Myocyte (in vitro differentiated cells): Measurements from ENCODE around the gene PID1. TPM values are rescaled to one million over a fixed set of nuclear protein-coding genes. Genes with fewer than 3 reads are reported as not detected.
"Not testable (repeated sequence)": the region's sequence is repeated elsewhere in the genome, so short reads cannot be mapped to it uniquely, and the experiment has no call there.

Experiments used
- DNase-seq: peaks from one replicate; pipeline ENCODE4 v3.0.0-alpha.2; 2012; ENCODE audit warnings: low read depth
- total RNA-seq: library from RNA; depleted of rRNA; stranded (reverse); fragments of >200 nt; gene quantifications from 2 replicates; pipeline ENCODE4 v1.2.3, GENCODE V29; 2014

Gene PID1
- total RNA-seq, 1 donor from 2014 or later: 9.0 TPM

- no peak for DNase-seq
These were observed 52.7 kb downstream of the PID1 start for GRCh38 chr2:229218329-229218921.

DNA sequence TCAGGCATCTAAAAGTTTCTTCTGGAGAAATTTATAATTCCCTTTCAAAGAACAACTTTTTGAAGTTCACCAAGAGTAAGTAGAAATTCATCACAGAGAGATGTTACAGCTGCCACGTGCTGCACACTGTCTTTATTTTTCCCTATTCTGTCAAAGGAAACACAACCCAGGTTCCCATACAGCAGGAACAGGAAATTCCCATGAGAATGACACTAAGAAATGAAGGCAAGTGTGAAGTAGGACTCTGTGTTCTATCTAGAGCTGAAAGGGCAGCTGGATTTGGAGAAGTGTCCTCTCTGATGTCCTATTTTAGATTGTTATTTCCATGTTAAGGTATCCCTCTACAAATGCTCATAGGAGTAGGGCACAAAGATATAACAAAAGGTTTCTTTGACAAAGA is 58.8 kb downstream of the PID1 start:
- no peak for DNase-seq

DNA sequence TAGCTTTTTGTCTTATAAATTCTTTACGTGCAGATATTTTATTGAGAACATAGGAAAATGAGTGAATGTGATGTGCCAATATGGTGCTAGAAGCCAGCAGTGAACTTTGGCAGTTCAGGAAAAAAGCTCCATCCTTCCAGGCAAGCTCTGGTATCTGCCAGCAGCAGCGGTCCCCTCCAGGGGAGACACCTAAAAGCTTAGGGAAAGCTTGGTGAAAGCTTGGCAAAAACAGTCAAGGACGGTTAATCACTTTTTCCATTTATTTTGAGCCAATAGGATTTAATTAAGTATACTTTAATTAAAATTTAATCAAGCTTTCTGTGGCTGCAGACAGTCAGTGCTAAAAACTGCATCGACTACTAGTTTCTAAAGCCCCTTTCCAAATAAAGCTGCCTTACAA is 60.4 kb downstream of the PID1 start:
- no peak for DNase-seq

DNA sequence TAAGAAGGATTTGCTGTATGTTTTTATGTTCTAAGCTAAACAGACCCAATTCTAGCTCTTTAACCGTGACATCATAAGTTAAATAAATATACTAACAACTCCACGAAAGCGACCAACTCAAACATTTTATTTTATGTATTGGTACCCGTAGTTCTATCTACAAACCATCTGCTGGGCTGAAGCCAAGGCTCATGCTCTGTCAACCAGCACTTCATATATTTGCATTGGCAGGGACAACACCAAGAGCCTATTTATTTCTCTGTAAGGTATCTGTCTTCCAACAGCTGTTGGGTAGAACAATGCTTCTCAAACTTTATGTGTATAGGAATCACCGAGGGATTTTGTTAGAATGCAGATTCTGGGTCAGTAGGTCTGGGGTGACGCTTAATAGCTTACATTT is 64.5 kb downstream of the PID1 start:
- no peak for DNase-seq

DNA sequence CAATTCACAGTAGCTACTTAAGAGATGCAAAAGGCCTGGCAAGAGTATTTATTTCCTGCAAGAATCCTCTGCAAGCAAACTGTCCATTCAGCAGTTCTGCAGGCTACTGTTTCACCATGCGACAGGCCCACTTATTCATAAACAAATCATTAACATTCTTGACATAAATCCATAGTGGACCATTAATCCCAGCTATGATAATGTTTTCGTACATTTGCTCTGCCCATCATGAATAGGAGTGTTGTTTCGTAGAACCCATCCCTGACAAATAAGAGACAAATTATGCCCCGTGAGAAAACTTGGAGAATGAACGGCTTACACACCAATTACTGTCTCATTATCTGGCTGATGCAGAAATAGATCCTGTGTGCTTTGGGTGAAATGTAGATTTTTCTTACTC is 65.4 kb downstream of the PID1 start:
- no peak for DNase-seq

- DNase-seq: no peak
These were observed 68.4 kb downstream of the PID1 start for GRCh38 chr2:229202646-229203045.

DNA sequence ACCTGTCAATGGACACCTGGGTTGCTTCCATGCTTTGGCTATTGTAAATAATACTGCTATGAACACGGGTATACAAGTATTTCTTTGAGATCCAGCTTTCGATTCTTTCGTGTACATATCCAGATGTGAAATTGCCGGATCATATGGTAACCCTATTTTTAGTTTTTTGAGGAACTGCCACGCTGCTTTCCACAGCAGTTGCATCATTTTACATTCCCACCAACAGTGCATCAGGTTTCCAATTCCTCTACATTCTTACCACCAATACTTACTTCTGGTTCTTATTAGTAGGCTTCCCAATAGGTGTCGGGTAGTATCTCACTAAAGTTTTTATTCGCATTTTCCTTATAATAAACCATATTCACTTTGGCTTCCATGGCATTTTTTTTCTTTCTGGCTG is 69.6 kb downstream of the PID1 start:
- no peak for DNase-seq

GRCh38 chr2:229199267-229199666 is 71.8 kb downstream of the PID1 start:
- no peak for DNase-seq

DNA sequence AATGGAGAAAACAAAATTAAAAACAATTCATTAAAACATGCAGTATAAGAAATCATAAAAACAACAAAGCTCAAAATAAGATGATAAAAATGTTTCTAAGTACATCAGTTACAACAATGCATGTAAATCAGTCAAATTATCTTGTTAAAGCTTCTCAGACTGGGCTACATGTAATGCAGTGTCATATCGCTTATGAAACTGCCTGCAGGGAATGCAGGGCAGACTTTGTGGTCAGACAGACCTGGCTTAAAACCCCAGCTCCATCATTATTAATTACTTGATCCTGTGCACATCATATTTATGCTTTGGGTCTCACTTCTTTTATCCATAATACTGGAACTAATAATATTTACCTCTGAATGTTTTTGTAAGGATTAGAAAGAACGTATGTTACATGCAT is 74.6 kb downstream of the PID1 start:
- DNase-seq: no peak

DNA sequence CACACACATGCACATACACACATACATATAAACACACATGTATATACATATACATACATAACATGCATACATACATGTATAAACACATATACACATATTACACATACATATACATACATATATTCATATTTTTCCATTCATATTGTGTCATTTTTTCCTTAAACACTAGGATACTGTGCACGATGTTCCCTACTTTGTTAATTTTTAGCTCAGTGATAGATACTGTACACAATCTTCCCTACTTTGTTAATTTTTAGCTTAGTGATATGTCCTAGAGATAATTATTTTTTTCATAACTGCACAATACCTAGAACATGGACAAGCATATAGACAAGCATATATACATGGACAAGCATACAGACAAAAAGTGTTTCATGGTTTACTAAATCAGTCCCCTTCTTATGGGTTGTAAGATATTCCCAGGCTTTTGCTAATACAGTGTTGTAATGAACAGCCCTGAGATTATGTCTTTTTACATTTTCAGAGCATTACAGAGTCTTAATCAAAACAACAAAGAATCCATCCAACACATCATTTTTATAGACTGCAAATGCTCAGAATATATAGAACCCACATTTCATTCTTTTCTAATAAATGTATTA is 75.6 kb downstream of the PID1 start:
- no peak for DNase-seq

- no peak for DNase-seq
These were observed 77.8 kb downstream of the PID1 start for GRCh38 chr2:229193281-229193680.

DNA sequence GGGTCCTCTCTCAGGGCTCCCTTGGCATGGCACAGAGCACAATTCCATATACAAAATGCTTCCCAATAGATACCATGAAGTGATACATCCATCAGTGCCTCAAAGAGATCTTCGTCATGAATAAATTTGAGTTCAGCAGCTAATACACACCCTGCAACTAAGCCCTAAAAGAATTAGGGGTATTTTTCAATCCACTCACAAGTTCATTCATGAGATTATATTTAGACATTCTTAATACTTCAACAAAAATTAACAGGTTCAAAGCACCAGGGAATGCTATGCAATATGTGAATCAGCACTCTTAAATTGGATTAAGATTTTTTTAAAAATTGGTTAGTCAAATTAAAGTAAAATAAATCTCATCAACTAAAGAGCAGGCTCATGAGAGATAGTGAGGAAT is 79.7 kb downstream of the PID1 start:
- no peak for DNase-seq

GRCh38 chr2:229187123-229187522 is 84.0 kb downstream of the PID1 start:
- not testable (repeated sequence) for DNase-seq

DNA sequence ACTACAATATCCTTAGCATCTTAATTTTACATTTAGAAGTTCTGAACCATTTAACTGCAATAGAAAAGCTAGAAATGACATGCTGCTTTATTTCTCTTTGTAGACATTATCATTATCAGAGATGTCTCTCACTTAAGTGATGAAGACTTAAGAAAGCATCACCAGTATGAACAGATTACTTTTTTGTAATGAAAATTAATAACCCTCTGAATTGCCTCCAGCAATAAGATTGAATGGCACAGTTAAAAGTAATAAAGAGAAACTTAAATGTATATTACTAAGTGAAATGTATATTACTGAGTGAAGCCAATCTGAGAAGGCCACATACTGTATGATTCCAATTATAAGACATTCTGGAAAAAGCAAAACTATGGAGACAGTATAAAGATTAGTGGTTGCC is 89.4 kb downstream of the PID1 start:
- DNase-seq: no peak

DNA sequence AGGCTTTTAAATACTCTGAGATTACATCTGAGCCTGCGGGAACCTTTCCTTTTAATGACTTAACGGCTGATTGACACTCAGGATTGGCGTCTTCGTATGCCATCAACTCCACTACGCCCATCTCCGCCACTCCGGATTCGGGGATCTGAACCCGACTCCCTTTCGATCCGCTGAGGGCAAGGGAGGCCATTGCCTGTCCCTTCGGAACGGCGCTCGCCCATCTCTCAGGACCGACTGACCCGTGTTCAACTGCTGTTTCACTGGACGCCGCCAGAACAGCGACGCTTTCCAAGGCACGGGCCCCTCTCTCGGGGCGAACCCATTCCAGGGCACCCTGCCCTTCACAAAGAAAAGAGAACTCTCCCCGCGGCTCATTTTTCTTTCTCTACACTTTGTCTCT is 90.4 kb downstream of the PID1 start:
- no peak for DNase-seq

DNA sequence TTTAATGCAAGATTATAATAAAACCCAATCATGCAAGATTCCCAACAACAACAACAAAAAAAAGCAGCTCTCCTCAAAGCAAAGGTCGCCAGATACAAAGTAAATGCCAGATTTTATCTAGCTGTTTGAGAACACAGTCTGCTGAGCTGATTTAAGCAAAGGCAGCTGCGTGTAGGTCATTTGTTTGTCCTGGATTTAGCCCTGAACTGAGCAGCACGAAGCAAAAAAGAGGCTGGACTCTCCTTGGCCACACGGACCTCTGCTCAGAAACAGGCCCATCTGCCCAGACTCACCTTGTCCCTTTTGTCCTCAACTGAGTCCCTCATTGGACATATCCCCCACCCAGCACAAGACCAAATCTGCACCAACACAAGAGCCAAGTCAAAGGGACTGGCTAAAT is 91.5 kb downstream of the PID1 start:
- no peak for DNase-seq

DNA sequence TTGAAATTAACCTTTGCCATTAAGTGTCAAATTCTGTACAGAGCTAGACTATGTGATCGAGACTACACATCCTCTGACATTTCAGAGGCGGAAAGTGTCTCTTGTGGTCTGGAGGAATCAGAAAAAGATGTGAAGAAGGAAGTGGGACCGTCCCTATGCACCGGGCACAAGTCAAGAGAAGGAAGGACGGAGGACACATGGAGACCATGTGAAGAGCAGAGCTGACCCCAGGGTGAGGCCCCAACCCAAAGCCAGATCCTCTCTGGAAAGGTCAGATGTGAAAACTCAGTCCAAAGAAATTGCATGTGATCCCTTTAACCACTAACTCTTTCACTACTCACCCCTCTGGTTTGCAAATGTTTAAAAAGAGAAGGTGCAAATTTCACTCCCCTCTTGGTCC is 92.4 kb downstream of the PID1 start:
- no peak for DNase-seq

GRCh38 chr2:229178117-229178516 is 93.0 kb downstream of the PID1 start:
- no peak for DNase-seq

DNA sequence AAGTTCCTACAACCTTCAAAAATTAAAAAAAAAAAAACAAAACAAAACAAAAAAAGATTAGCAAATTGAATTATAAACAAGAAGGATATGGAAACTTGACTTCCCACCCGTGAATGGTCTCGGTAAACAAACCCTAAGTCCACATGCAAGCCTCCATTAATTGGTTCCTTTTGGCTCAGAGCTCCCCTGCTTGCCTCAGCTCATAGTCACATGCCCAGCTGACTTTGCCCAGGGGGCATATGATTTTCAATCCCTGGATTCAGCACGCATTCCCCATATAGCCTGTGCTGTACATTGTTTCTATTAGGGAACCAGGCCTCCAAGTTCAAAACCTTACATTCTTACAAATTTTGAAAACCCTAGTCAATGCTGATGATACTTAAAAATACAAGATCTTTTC is 95.0 kb downstream of the PID1 start:
- no peak for DNase-seq

DNA sequence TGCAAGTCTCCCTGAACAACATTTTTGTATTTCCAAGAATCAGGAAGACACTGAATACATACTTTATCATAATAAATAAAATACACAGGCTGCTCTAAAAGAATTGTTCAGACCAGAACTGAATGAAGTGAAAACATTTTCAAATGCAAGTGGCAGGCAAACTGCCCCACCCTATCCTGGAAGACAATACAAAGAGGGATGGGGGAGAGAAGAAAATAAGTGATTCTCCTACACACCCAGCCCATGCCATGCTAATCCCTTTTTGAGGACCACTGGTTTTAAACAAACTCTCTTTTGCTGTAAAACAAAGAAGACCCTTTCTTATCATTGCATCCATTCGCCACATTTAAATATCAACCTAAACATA is 95.6 kb downstream of the PID1 start:
- no peak for DNase-seq

DNA sequence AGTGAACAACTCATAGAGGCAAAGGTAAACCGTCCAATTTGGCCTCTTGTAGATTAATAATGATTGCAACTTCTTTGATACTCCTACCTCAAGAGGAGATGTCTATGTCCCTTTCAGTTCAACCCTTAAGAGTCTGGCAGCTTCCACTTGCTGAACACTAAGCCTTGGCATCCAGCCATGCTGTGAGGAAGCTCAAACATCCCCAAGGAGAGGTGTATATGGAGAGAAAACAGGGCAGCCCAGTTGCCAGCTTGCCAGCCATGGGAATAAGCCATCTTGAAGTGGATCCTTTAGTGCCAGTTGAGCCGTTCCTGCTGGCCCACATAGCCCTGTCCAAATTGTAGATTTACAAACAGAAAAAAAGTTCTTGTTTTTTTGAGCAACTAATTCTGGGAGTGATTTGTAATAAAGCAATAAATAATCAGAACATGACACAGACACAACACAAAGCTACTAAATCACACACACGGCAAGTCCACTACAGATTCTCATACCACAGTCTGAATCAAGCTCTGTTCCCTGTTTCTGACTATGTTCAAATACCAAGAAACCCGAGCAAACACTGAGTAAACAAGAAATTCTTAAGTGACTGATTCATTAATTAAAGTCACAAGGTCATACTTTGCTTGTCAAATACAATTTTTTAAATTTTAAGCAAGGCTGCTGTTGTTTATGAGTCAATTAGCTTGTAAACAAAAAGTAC is 96.1 kb downstream of the PID1 start:
- peak; percentile 49 for DNase-seq

GRCh38 chr2:229173825-229174359 is 97.2 kb downstream of the PID1 start:
- no peak for DNase-seq

- no peak for DNase-seq
These were observed 100.2 kb downstream of the PID1 start for GRCh38 chr2:229170916-229171315.
